Astrocyte of the cerebellum (primary cell): ENCODE data around the gene IER5L.

ENCODE experiments used
- DNase-seq: peaks from one replicate; pipeline ENCODE4 v3.0.0-alpha.2; 2011; ENCODE audit warnings: low read depth
- H3K4me3 ChIP-seq: 2 replicates; pipeline ENCODE4 v1.5.1; 2011; ENCODE audit warnings: mild to moderate bottlenecking, low read depth, low read length, moderate library complexity
- in situ Hi-C: cut with HindIII; loops from 2 replicates; pipeline ENCODE4 v1.10.0; 2017; ENCODE audit warnings: low sequenced_read_pairs
- TF ChIP-seq, protein P1 (sequence below): IDR thresholded peaks from 2 replicates; pipeline ENCODE4 v1.5.1; 2012; ENCODE audit warnings: low read length, low read depth, moderate library complexity, mild to moderate bottlenecking; ENCODE audit errors: missing control alignments

Gene IER5L

DNA sequence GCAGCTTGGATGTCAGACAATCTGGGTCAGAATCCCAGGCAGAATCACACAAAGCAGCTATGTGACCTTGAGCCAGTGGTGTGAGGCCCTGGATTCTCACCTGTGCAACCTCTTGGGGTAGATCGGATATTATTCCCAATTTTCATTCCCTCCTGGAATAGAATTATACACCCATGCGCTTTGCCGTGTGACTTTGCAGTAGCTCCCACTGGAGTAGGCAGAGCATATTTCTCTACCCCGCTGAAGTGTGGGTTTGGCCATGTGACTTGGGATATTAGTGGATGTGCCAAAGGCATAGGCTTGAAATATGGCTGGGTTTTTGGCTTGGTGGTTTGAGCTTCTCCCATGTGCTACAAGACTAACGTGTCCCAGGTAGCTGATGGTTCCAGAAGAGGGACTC lies 35.5 kb upstream of the IER5L start:
- no peak for DNase-seq
- TF ChIP-seq, protein P1, sequence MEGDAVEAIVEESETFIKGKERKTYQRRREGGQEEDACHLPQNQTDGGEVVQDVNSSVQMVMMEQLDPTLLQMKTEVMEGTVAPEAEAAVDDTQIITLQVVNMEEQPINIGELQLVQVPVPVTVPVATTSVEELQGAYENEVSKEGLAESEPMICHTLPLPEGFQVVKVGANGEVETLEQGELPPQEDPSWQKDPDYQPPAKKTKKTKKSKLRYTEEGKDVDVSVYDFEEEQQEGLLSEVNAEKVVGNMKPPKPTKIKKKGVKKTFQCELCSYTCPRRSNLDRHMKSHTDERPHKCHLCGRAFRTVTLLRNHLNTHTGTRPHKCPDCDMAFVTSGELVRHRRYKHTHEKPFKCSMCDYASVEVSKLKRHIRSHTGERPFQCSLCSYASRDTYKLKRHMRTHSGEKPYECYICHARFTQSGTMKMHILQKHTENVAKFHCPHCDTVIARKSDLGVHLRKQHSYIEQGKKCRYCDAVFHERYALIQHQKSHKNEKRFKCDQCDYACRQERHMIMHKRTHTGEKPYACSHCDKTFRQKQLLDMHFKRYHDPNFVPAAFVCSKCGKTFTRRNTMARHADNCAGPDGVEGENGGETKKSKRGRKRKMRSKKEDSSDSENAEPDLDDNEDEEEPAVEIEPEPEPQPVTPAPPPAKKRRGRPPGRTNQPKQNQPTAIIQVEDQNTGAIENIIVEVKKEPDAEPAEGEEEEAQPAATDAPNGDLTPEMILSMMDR = no peak
- no peak overlapping the region for H3K4me3 ChIP-seq
- in situ Hi-C loops = no loop called here

DNA sequence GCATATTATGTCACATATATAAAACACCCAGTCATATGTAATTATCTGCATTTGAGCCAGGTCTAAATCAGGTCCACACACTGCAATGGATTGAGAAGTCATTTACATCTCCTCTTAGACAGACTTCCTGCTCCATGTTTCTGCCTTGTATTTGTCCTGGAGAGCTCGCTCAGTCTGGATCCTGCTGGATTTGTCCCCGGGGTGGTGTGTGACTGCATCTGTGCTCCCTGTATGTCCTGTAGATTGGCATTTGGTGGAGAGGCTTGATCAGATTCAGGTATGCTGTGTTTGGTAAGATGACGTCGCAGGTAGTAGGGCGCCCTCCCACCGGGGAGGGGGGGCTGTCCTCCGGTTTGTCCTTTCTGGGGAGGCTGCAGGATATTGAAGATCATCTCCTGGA lies 33.6 kb upstream of the IER5L start:
- in situ Hi-C loops = no loop called here
- no peak for DNase-seq
- H3K4me3 ChIP-seq = no peak overlapping the region
- TF ChIP-seq, protein P1 = no peak

GRCh38 chr9:129210125-129210524 lies 32.1 kb upstream of the IER5L start:
- in situ Hi-C loops = no loop called here
- DNase-seq = no peak
- H3K4me3 ChIP-seq = no peak overlapping the region
- TF ChIP-seq, protein P1 = no peak

- TF ChIP-seq, protein P1 = no peak
- no peak overlapping the region for H3K4me3 ChIP-seq
- in situ Hi-C loops = no loop called here
- DNase-seq = no peak
Observed at GRCh38 chr9:129209580-129209979, 31.5 kb upstream of the IER5L start.

GRCh38 chr9:129209109-129209508 lies 31.0 kb upstream of the IER5L start:
- in situ Hi-C loops = no loop called here
- no peak for DNase-seq
- no peak overlapping the region for H3K4me3 ChIP-seq
- TF ChIP-seq, protein P1 = no peak

DNA sequence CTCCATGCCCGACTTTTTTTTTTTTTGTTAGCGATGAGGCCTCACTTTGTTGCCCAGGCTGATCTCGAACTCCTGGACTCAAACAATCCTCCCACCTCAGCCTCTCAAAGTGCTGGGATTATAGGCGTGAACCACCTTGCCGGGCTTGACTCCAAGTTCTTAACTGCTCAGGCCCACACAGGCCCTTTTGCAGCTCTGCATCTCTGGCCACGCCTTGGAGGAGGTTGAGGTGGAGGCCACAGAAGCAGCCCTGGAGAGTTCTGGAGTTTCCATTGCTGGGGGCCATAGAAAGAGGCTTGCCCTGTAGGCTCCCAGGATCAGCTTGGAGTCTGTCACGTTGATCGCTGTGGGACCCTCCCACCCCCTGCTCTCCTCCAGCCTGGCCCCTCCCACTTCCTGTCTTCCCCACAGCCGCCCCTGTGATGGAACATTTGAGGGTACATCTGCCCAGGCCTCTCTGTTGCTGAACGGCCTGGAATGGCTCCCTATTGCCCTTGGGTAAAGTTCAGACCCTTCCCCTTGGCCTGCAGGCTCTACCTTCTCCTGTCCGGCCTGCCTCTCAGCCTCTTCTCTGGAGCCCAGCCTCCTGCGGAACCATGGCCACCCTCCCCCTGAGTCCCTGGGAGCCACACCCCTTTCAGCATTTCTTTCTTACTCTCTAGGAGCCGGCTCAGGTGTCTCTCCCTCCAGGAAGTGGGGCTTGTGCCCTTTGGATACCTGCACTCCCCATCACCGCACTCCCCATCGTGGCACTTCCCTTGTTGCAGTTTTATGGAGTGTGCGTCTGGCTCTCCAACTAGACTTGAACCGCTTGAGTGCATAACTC lies 30.4 kb upstream of the IER5L start:
- in situ Hi-C loops = no loop called here
- DNase-seq = no peak
- H3K4me3 ChIP-seq = no peak overlapping the region

More for the DNA sequence above, 30.4 kb upstream of the IER5L start:
- TF ChIP-seq, protein P1 = no peak
